ENCODE data around the gene IFNK. TPM values are rescaled to one million over a fixed set of nuclear protein-coding genes. Genes with fewer than 3 reads are reported as not detected.

IFNK gene
- total RNA-seq, 1 experiment from 2014 or later = not detected

- DNase-seq (ENCODE audit: low read depth) = peak; percentile 95
Observed at GRCh38 chr9:27573634-27574590, 49.8 kb downstream of the IFNK start.

Other genes starting within 250 kb of the IFNK start
- not detected in 2 replicates for gene EQTN, start 227.1 kb upstream of the IFNK start, total RNA-seq (2014; rRNA removed; shearing (Covaris generic))
- under 0.01 TPM in 1 of 2 replicates, not detected in the other for gene MOB3B, start 5.5 kb downstream of the IFNK start, total RNA-seq (2014; rRNA removed; shearing (Covaris generic))
- gene C9orf72, start 49.2 kb downstream of the IFNK start, total RNA-seq (2014; rRNA removed; shearing (Covaris generic)) = 2.3 and 2.6 TPM in 2 replicates

All from RPMI7951 (cell line).